Stimulated activated CD4-positive, alpha-beta T cell treated with anti-CD3 and anti-CD28 coated beads, TNF-alpha, amount 100 ng/mL, for 24 hours (primary cell): Measurements from ENCODE around the gene KRTAP9-9.
"Not testable (repeated sequence)": the region's sequence is repeated elsewhere in the genome, so short reads cannot be mapped to it uniquely, and the experiment has no call there.

Source experiments
- DNase-seq, 3 experiments: peaks; one replicate each; pipeline ENCODE4 v3.0.0-alpha.2; 2020; ENCODE audit warnings: low read depth in 3 of 3

Gene KRTAP9-9

GRCh38 chr17:41255381-41256290 is at the start of gene KRTAP9-9:
TSS of gene KRTAP9-9 (plus strand) at chr17:41255384.
- DNase-seq = not testable (repeated sequence)

GRCh38 chr17:41211845-41212466 is 43.2 kb upstream of the KRTAP9-9 start:
- DNase-seq = no peak

GRCh38 chr17:41212524-41213169 is 42.5 kb upstream of the KRTAP9-9 start:
- no peak for DNase-seq

GRCh38 chr17:41215681-41216080 is 39.5 kb upstream of the KRTAP9-9 start:
- no peak for DNase-seq

GRCh38 chr17:41223821-41224220 is 31.4 kb upstream of the KRTAP9-9 start:
- DNase-seq = no peak

- DNase-seq = no peak
Observed at GRCh38 chr17:41226051-41226450, 29.1 kb upstream of the KRTAP9-9 start.

GRCh38 chr17:41226598-41227095 is 28.5 kb upstream of the KRTAP9-9 start, which contains the start of gene KRTAP9-2:
TSS of gene KRTAP9-2 (plus strand) at chr17:41226648. CDS start at chr17:41226655, 7 bp downstream.
- DNase-seq = not testable (repeated sequence)

- no peak for DNase-seq
Observed at GRCh38 chr17:41230094-41230493, 25.1 kb upstream of the KRTAP9-9 start.

- DNase-seq = no peak
Observed at GRCh38 chr17:41231731-41232130, 23.5 kb upstream of the KRTAP9-9 start.

GRCh38 chr17:41232399-41233105 is 22.6 kb upstream of the KRTAP9-9 start, which contains the start of gene KRTAP9-3:
TSS of gene KRTAP9-3 (plus strand) at chr17:41232449. CDS start at chr17:41232502, 53 bp downstream.
- DNase-seq = not testable (repeated sequence)

- DNase-seq = not testable (repeated sequence)
Observed at GRCh38 chr17:41237116-41237515, 18.1 kb upstream of the KRTAP9-9 start.

GRCh38 chr17:41237949-41238437 is 17.2 kb upstream of the KRTAP9-9 start, which contains the start of gene KRTAP9-8:
TSS of gene KRTAP9-8 (plus strand) at chr17:41237999. CDS start at chr17:41238052, 53 bp downstream.
- not testable (repeated sequence) for DNase-seq

- DNase-seq = not testable (repeated sequence)
Observed at GRCh38 chr17:41246995-41247787, 8.0 kb upstream of the KRTAP9-9 start.

- not testable (repeated sequence) for DNase-seq
Observed at GRCh38 chr17:41249637-41250240, 5.4 kb upstream of the KRTAP9-9 start, which contains the start of gene KRTAP9-4. TSS of gene KRTAP9-4 (plus strand) at chr17:41249687. CDS start at chr17:41249721, 34 bp downstream.

GRCh38 chr17:41251261-41251660 is 3.9 kb upstream of the KRTAP9-9 start:
- no peak for DNase-seq

GRCh38 chr17:41254861-41255260 is 323 bp upstream of the KRTAP9-9 start:
- no peak for DNase-seq

- DNase-seq = no peak
Observed at GRCh38 chr17:41256291-41256685, 1.1 kb downstream of the KRTAP9-9 start.

- no peak for DNase-seq
Observed at GRCh38 chr17:41258406-41258805, 3.2 kb downstream of the KRTAP9-9 start.

GRCh38 chr17:41263212-41263611 is 8.0 kb downstream of the KRTAP9-9 start:
- no peak for DNase-seq

- DNase-seq = no peak
Observed at GRCh38 chr17:41264599-41264998, 9.4 kb downstream of the KRTAP9-9 start.
